ENCODE results near the gene PCBP1. TPM values are rescaled to one million over a fixed set of nuclear protein-coding genes. Genes with fewer than 3 reads are reported as not detected.

PCBP1 gene
- total and polyA plus RNA-seq, 2 donors (not counting 1 experiment from before 2014, with no cell fraction given), result 42.1 to 104 TPM

DNA sequence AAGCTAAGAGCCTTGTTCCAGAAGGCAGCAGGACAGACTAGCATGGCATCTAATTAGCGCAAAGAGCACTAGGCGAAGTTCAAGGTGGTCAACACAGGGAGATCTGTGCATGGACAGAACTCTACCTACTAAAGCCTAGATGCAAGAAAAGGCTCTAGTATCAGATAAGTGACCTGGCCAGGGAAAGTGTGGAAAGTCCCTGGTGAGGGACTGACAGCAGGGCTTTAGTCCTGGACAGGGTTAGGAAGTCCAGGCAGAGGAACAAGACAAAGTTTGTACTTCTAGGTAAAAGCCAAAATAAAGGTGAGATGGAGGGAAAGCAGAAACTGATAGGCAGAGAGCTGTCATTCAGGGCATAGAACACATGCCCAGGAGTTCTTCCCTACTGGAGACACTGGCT lies 45.0 kb upstream of the PCBP1 start:
- no peak overlapping the region for H3K9ac ChIP-seq (ENCODE audit: insufficient read depth, low read length)
- no peak overlapping the region for H2AFZ ChIP-seq (ENCODE audit: low read length)
- no peaks in the 10 kb centered on the region for H3K27me3 ChIP-seq (ENCODE audit: control insufficient read depth, insufficient read depth, low read length)
- H3K4me2 ChIP-seq (ENCODE audit: extremely low read depth, insufficient read depth, low read length), result no peak overlapping the region
- H3K36me3 ChIP-seq (ENCODE audit: control insufficient read depth, insufficient read depth, low read length), result no peaks in the 10 kb centered on the region
- no peak overlapping the region for H3K4me3 ChIP-seq (replicated peaks in 1 of 4; ENCODE audit: control extremely low read depth in 1 of 4, insufficient read depth in 1 of 4, low read depth in 3 of 4, low read length in 4 of 4)
- H3K79me2 ChIP-seq (ENCODE audit: control insufficient read depth, insufficient read depth, low read length), result no peaks in the 10 kb centered on the region
- no peak overlapping the region for H3K27ac ChIP-seq (ENCODE audit: insufficient read depth, low read length)
- H4K20me1 ChIP-seq (ENCODE audit: control insufficient read depth, extremely low read depth, insufficient read depth, low read length), result no peaks in the 10 kb centered on the region
- TF ChIP-seq, protein P1, sequence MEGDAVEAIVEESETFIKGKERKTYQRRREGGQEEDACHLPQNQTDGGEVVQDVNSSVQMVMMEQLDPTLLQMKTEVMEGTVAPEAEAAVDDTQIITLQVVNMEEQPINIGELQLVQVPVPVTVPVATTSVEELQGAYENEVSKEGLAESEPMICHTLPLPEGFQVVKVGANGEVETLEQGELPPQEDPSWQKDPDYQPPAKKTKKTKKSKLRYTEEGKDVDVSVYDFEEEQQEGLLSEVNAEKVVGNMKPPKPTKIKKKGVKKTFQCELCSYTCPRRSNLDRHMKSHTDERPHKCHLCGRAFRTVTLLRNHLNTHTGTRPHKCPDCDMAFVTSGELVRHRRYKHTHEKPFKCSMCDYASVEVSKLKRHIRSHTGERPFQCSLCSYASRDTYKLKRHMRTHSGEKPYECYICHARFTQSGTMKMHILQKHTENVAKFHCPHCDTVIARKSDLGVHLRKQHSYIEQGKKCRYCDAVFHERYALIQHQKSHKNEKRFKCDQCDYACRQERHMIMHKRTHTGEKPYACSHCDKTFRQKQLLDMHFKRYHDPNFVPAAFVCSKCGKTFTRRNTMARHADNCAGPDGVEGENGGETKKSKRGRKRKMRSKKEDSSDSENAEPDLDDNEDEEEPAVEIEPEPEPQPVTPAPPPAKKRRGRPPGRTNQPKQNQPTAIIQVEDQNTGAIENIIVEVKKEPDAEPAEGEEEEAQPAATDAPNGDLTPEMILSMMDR (conservative IDR thresholded peaks at IDR 0.05 in 1 of 2, IDR thresholded peaks at IDR 0.05 in 1 of 2; ENCODE audit: low read depth in 1 of 2, low read length in 2 of 2), result no peak
- no peak for TF ChIP-seq EZH2 (IDR thresholded peaks at IDR 0.05; ENCODE audit: low read length, missing control alignments)
- H3K4me1 ChIP-seq (ENCODE audit: control insufficient read depth, extremely low read depth, insufficient read depth, low read length), result no peaks in the 10 kb centered on the region
- H3K9me3 ChIP-seq (ENCODE audit: control insufficient read depth, insufficient read depth, low read depth, low read length), result no peaks in the 10 kb centered on the region
- no peak for DNase-seq (ENCODE audit: low read depth in 2 of 2)

DNA sequence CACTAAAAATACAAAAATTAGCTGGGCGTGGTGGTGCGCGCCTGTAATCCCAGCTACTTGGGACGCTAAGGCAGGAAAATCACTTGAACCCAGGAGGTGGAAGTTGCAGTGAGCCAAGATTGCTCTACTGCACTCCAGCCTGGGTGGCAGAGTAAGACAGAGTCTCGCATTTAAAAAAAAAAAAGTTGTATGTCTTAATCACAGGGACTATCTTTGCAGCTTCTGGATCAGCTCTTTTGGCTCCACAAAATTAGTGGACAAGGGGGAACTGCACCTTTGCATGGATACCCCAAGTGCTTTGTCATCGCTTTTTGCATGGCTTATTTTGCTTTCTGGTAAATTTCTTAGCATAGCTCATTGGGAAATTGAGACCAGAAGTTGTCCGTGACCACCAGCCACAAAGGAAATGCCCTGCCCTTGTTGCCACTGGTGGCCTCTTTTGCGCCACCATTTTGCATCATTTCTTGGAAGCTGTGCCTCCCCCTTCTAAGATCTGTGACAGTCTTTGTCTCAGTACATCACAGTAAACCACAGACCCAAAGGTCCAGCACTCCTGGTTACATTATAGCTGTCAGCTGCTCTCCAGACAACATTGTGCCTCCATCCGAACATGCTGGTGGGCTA lies 43.9 kb upstream of the PCBP1 start:
- H4K20me1 ChIP-seq (ENCODE audit: control insufficient read depth, extremely low read depth, insufficient read depth, low read length), result no peaks in the 10 kb centered on the region
- no peak overlapping the region for H3K4me3 ChIP-seq (replicated peaks in 1 of 4; ENCODE audit: control extremely low read depth in 1 of 4, insufficient read depth in 1 of 4, low read depth in 3 of 4, low read length in 4 of 4)
- TF ChIP-seq EZH2 (IDR thresholded peaks at IDR 0.05; ENCODE audit: low read length, missing control alignments), result no peak
- TF ChIP-seq, protein P1 (conservative IDR thresholded peaks at IDR 0.05 in 1 of 2, IDR thresholded peaks at IDR 0.05 in 1 of 2; ENCODE audit: low read depth in 1 of 2, low read length in 2 of 2), result no peak
- H3K27me3 ChIP-seq (ENCODE audit: control insufficient read depth, insufficient read depth, low read length), result no peaks in the 10 kb centered on the region
- H2AFZ ChIP-seq (ENCODE audit: low read length), result no peak overlapping the region
- no peak overlapping the region for H3K9ac ChIP-seq (ENCODE audit: insufficient read depth, low read length)
- DNase-seq (ENCODE audit: low read depth in 2 of 2), result no peak
- H3K9me3 ChIP-seq (ENCODE audit: control insufficient read depth, insufficient read depth, low read depth, low read length), result no peaks in the 10 kb centered on the region
- no peaks in the 10 kb centered on the region for H3K79me2 ChIP-seq (ENCODE audit: control insufficient read depth, insufficient read depth, low read length)
- no peak overlapping the region for H3K27ac ChIP-seq (ENCODE audit: insufficient read depth, low read length)
- no peaks in the 10 kb centered on the region for H3K4me1 ChIP-seq (ENCODE audit: control insufficient read depth, extremely low read depth, insufficient read depth, low read length)
- H3K4me2 ChIP-seq (ENCODE audit: extremely low read depth, insufficient read depth, low read length), result no peak overlapping the region
- H3K36me3 ChIP-seq (ENCODE audit: control insufficient read depth, insufficient read depth, low read length), result no peaks in the 10 kb centered on the region

DNA sequence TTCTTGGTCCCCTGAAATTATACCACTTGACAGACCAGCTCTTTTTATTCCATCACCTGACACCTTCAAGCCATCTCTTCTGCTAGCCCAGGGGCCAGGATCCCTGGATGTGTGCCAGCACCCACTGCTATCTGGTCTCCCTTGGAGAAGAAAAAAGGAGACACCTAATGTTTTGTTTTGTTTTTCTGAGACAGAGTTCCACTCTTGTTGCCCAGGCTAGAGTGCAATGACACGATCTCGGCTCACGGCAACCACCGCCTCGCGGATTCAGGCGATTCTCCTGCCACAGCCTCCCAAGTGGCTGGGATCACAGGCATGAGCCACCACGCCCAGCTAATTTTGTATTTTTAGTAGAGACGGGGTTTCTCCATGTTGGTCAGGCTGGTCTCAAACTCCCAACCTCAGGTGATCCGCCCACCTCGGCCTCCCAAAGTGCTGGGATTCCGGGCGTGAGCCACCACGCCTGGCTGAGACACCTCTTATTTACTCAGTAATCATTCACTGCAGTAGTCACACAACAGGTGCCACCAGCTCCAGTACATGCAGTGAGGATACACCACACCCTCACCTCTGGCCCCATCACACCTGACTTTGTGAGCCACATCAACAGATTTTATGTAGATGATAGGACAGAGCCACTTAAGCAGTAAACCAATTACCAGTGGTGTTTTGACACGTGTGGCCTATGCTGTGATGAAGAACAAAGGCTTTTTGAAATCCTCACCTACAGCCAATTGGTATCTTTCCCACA lies 42.8 kb upstream of the PCBP1 start:
- Histone ChIP-seq H2AFZ (ENCODE audit: low read length) (no peak overlapping the region), H3K4me3 (replicated peaks in 1 of 4; ENCODE audit: control extremely low read depth in 1 of 4, insufficient read depth in 1 of 4, low read depth in 3 of 4, low read length in 4 of 4) (no peak overlapping the region), H3K4me2 (ENCODE audit: extremely low read depth, insufficient read depth, low read length) (no peak overlapping the region), H3K9ac (ENCODE audit: insufficient read depth, low read length) (no peak overlapping the region), H3K4me1 (ENCODE audit: control insufficient read depth, extremely low read depth, insufficient read depth, low read length) (no peaks in the 10 kb centered on the region), H3K36me3 (ENCODE audit: control insufficient read depth, insufficient read depth, low read length) (no peaks in the 10 kb centered on the region), H3K27me3 (ENCODE audit: control insufficient read depth, insufficient read depth, low read length) (no peaks in the 10 kb centered on the region), H3K79me2 (ENCODE audit: control insufficient read depth, insufficient read depth, low read length) (no peaks in the 10 kb centered on the region), H4K20me1 (ENCODE audit: control insufficient read depth, extremely low read depth, insufficient read depth, low read length) (no peaks in the 10 kb centered on the region), H3K27ac (ENCODE audit: insufficient read depth, low read length) (no peak overlapping the region), H3K9me3 (ENCODE audit: control insufficient read depth, insufficient read depth, low read depth, low read length) (no peaks in the 10 kb centered on the region)
- TF ChIP-seq, protein P1 (conservative IDR thresholded peaks at IDR 0.05 in 1 of 2, IDR thresholded peaks at IDR 0.05 in 1 of 2; ENCODE audit: low read depth in 1 of 2, low read length in 2 of 2), result no peak
- TF ChIP-seq EZH2 (IDR thresholded peaks at IDR 0.05; ENCODE audit: low read length, missing control alignments), result no peak
- DNase-seq (ENCODE audit: low read depth in 2 of 2), result no peak

Data from fibroblast of lung (primary cell).